ENCODE results near the gene KRTAP5-8.
"Not testable (repeated sequence)": the region's sequence is repeated elsewhere in the genome, so short reads cannot be mapped to it uniquely, and the experiment has no call there.

The KRTAP5-8 gene

GRCh38 chr11:71537977-71538665 is at the start of gene KRTAP5-8:
Gene KRTAP5-8, plus strand, starts transcription at chr11:71538025. Its CDS starts 31 bp downstream, at chr11:71538056.
- DNase-seq (ENCODE audit: low read depth in 2 of 2) = not testable (repeated sequence)

DNA sequence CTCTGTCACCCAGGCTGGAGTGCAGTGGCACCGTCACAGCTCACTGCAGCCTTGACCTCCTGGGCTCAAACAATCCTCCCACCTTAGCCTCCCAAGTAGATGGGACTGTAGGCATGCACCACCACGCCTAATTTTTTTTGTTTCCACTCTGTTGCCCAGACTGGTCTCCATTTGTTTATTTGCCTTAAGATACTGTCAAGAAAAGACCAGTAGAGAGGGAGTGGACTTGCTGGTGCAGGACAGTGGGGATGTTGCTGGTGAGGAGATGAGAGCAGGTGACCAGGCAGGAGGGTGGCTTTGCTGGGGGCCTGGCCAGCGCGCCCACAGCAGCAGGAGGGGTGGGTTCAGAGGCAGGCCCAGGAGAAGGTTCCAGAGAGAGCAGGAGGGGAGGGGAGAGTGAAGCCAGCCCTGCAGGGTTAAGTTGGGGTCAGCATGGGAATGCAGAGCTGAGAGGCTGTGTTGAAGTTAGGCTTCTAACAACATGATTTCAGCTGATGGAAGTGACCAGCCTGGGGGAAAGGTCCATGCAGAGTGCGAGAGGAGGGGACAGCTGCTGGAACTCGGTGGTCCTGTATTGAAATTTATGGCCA is 49.0 kb upstream of the KRTAP5-8 start:
- no peak for DNase-seq (ENCODE audit: low read depth in 2 of 2)

- peak; percentile 49 to 55 for DNase-seq (ENCODE audit: low read depth in 2 of 2)
These were observed 48.3 kb upstream of the KRTAP5-8 start for GRCh38 chr11:71489311-71490043.

GRCh38 chr11:71490044-71490730 is 47.6 kb upstream of the KRTAP5-8 start:
- DNase-seq (ENCODE audit: low read depth in 2 of 2) = no peak

DNA sequence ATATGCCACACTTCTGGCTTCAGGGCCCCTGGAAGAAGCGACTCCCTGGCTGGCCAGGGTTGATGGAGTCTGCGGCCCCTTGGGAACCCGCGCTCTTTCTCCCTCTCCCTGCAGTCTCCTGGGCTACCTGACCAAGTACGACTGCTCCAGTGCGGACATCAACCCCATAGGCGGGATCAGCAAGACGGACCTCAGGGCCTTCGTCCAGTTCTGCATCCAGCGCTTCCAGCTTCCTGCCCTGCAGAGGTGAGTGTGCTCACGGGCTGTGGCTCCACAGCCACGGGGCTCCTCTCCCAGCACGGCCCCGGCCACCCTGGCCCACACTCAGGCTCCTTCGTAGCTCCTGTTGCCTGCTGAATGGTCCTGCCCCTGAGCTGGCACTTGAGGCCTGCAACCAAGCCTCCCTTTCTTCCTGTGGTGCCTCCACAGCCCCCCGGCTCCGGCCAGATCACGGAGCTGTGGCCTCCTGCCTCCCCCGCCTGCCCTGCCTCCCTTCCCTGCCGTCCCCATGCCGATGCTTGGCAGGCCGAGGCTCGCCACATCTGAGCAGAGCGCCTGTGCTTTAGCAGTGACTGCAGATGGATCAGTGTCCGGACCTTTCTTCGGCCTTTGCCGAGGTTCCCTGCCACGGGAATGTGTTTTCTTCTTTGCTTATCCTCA is 47.0 kb upstream of the KRTAP5-8 start:
- no peak for DNase-seq (ENCODE audit: low read depth in 2 of 2)

GRCh38 chr11:71491531-71491930 is 46.3 kb upstream of the KRTAP5-8 start:
- DNase-seq (ENCODE audit: low read depth in 2 of 2) = no peak

DNA sequence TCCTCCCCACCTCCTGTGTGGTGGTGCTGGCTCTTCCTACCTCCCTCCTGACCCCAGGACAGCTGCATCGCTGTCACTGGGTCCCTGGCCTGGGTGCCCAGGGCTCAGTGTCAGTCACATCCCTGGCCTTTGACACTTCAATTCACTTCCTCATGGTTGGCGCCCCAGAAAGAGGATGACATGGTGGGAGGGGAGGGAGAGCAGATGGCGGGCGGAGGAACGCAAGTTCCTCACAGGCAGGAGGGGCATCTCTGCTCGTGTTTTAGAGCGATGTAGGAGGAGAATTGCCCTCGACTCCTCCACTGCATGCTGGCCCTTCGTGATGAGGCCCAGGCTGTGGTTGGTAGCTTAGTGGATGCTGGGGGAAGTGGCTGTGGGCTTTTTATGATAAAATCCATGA is 45.9 kb upstream of the KRTAP5-8 start:
- DNase-seq (ENCODE audit: low read depth in 2 of 2) = no peak

DNA sequence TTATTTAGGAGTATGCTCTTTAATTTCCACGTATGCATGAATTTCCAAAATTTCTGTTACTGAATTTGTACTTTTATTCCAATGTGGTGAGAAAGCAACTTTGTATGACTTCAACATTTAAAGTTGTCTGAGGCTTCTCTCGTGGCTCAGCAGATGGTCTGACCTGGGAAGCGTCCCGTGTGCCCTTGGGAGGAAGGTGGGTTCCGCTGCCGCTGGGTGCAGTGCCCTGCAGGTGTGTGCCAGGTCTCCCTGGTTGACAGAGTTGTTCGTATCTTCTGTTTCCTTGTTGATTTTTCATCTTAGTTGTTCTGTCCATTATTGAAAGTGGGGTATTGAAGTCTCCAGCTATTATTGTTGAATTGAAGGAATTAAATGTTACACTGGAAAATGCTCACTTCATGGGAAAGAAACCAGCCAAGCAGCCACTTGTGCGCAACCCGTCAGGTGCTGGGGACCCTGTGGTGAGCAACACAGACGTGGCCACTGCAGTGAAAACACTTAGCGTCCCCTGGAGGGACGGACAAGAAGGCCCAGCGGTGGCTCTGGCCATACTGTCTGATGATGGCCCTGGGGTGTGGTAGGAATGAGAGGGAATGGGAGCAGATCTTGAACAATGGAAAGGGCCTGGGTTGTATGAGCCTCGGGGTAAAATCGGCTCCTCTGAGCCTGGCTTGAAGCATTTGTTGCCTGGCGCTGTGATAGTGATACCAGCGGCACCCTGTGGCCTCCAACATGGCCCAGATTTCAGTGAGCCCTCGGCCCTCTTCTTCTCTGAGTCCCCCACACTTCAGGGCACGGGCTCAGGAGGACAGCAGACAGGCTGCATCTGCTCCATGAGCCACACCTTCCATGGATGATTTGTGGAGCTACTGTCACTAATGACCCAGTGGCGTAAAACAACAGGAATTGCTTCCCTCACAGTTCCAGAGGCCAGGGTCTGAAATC is 42.3 kb upstream of the KRTAP5-8 start:
- DNase-seq (ENCODE audit: low read depth in 2 of 2) = no peak

DNA sequence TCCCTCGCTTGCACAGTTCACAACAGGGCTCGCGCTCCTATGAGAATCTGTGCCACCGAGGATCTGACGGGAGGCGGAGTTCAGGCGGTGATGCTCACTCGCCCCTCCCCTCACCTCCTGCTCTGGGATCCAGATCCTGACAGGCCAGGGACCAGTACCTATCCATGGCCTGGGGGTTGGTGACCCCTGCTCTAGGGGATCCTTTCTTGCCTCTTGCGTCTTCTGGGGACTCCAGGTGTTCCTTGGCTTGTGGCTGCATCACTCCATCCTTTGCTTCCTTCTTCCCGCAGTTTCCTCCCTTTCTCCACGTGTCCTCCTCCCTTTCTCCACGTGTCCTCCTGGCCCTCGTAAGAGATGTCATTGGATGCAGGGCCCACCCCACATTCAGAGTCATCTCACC is 41.4 kb upstream of the KRTAP5-8 start:
- no peak for DNase-seq (ENCODE audit: low read depth in 2 of 2)

DNA sequence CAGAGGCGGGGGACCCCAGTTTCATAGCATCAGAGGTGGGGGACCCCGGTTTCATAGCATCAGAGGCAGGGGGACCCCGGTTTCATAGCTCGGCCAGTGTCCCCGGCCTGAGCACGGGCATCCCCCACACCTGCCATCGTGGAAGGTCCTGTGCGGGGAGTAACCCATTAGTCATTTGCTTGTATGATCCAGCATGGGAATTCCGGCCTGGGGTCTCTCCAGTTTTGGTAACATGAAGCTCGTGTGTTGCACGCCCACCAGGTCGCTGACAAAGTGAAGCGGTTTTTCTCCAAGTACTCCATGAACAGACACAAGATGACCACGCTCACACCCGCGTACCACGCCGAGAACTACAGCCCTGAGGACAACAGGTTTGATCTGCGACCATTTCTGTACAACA is 39.7 kb upstream of the KRTAP5-8 start:
- no peak for DNase-seq (ENCODE audit: low read depth in 2 of 2)

DNA sequence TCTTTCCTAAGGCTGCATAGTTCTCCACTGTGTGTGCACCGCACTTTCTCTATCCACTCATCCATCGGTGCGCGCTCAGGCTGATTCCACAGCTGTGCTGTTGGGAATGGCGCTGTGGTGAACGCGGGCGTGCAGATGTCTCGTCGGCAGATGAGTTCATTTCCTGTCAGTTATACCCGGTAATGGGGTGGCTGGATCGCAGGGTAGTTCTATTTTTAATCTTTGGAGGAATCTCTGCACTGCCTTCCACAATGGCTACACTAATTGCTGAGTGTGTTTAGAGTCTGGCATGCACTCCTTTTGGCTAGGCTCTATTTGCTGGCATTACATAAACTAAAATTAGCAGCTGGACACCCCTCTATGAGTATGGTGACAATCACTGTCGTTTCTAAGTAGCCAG is 38.7 kb upstream of the KRTAP5-8 start:
- no peak for DNase-seq (ENCODE audit: low read depth in 2 of 2)

GRCh38 chr11:71499546-71499945 is 38.3 kb upstream of the KRTAP5-8 start:
- no peak for DNase-seq (ENCODE audit: low read depth in 2 of 2)

- no peak for DNase-seq (ENCODE audit: low read depth in 2 of 2)
These were observed 37.2 kb upstream of the KRTAP5-8 start for GRCh38 chr11:71500601-71501021.

GRCh38 chr11:71501071-71501985 is 36.5 kb upstream of the KRTAP5-8 start:
- no peak for DNase-seq (ENCODE audit: low read depth in 2 of 2)

GRCh38 chr11:71502026-71502425 is 35.8 kb upstream of the KRTAP5-8 start:
- no peak for DNase-seq (ENCODE audit: low read depth in 2 of 2)

DNA sequence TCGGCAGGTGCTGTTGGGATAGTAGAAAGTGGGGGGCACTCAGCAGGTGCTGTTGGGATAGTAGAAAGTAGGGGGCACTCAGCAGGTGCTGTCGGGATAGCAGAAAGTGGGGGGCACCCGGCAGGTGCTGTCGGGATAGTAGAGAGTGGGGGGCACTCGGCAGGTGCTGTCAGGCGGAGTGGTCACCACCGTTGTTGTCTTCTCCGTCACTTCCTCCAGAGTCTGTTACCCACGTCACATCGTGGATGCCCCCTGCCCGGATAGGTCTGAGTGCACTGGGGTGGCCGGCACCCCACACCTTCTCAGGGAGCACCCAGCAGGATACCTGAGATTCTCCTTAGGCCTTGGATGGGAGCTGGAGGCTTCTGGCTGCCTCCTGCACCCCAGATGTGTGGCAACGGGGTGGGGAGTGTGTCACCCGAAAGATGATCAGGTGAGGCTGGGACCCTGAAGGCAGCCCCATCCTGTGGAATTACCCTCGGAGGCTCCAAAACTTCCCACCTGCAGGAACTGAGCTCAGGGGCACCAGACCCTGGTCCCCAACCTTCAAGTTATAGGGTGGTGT is 34.9 kb upstream of the KRTAP5-8 start:
- DNase-seq (ENCODE audit: low read depth in 2 of 2) = no peak

DNA sequence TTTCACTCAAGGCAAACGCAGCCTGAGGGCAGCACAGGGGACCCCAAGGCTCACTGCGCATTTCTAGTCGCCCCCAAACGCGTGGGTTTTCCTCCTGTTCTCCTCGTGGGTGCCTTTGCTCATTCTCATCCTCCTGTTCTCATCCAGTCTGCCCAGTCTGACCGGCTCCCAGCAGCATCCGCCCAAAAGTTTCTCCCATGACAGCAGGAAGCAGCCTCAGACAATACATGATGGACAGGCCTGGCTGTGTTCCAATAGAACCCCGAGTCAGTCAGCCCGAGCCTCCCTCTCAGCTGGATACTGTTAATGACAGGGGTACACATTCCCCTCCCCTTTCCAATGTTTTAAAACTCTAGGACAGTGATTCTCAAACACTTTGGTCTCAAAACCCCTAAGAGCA is 33.3 kb upstream of the KRTAP5-8 start:
- DNase-seq (ENCODE audit: low read depth in 2 of 2) = no peak

DNA sequence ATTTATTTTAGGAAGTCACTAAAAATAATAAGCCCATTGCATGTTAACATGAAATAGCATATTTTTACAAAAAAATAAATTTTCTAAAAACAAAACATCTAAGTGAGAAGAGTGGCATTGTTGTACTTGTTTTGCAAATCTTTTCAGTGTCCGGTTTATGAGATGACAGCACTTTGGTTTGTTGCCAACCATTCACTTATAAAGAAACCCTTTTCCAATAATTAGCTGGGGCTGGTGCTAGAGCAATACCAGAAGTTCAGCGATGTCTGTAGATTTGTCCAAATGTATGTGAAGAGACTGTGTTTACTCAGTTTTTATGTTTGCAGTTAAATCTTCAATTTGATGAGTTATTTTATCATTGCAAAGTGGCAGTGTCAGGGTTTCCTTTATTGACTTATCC is 32.8 kb upstream of the KRTAP5-8 start:
- no peak for DNase-seq (ENCODE audit: low read depth in 2 of 2)

DNA sequence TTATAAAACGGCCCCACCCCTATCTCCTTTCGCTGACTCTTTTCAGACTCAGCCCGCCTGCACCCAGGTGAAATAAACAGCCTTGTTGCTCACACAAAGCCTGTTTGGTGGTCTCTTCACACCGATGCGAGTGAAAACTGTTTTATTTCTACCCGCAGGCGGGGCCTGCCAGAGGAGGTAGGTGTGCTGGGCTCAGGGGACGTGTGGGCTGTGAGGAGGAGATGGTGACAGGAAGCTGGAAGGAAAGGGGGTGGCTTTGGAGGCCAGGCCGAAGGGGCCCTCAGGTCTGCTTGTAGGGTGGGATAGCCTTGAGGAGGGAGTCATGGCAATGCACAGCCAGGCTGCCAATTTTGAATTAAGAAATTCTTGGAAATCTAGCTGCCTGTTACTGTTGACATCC is 32.0 kb upstream of the KRTAP5-8 start:
- DNase-seq (ENCODE audit: low read depth in 2 of 2) = no peak

Data from stimulated activated CD4-positive, alpha-beta T cell treated with anti-CD3 and anti-CD28 coated beads, Interleukin-15, amount 100 ng/mL, for 48 hours (primary cell).